IMR-90 (cell line): ENCODE measurements around the gene SRD5A1. TPM values are rescaled to one million over a fixed set of nuclear protein-coding genes. Genes with fewer than 3 reads are reported as not detected.
A peak's percentile ranks its signal among the peaks of the same experiment; 100 is the strongest.

ENCODE experiments used
- ATAC-seq: fragments of 200-7000 bp; cut with Tn5 transposase; 2 replicates; pipeline ENCODE4 v1.9.1; 2020; ENCODE audit warnings: low read depth, mild to moderate bottlenecking, moderate library complexity
- BruUV-seq: library from RNA; stranded (reverse); fragments of 400-500 nt; replicated peaks from 2 replicates; lab custom pipeline; 2021; lab: Mats Ljungman, UMichigan
- CTCF ChIA-PET: fragments of 300-600 bp; formaldehyde crosslinking; extraction: SDS; loops from one replicate; lab custom pipeline; 2021; ENCODE audit warnings: antibody characterized with exemption; lab: Yijun Ruan, JAX
- POLR2A ChIA-PET: fragments of 300-600 bp; sonication (Branson Sonifier 250); formaldehyde crosslinking; loops from one replicate; lab custom pipeline; 2022; ENCODE audit warnings: antibody characterized with exemption; ENCODE audit not compliant: unreplicated experiment; lab: Charles Lee
- DNase-seq: peaks from one replicate; pipeline ENCODE4 v3.0.0; 2013
- H2AFZ ChIP-seq: replicated peaks from 2 replicates; pipeline ENCODE3; 2013; ENCODE audit warnings: low read length, mild to moderate bottlenecking; ENCODE audit not compliant: poor library complexity
- H2AK5ac ChIP-seq: 2 replicates; pipeline ENCODE4 v1.6.1; 2013; ENCODE audit warnings: low read depth, low read length, inconsistent platforms
- H2AK9ac ChIP-seq: replicated peaks from 2 replicates; pipeline ENCODE3; 2013; ENCODE audit warnings: mild to moderate bottlenecking, low read depth, low read length, moderate library complexity; ENCODE audit not compliant: poor library complexity
- H2BK120ac ChIP-seq: 2 replicates; pipeline ENCODE4 v1.6.1; 2013; ENCODE audit warnings: low read depth, low read length, inconsistent platforms
- H2BK15ac ChIP-seq: 3 replicates; pipeline ENCODE4 v1.6.1; 2013; ENCODE audit warnings: low read depth, low read length, inconsistent platforms
- H2BK20ac ChIP-seq: 2 replicates; pipeline ENCODE4 v1.6.1; 2013; ENCODE audit warnings: low read depth, mild to moderate bottlenecking, inconsistent platforms, low read length, moderate library complexity
- H2BK5ac ChIP-seq: 2 replicates; pipeline ENCODE4 v1.6.1; 2013; ENCODE audit warnings: mild to moderate bottlenecking, low read depth, low read length, inconsistent platforms; ENCODE audit not compliant: poor library complexity, severe bottlenecking
- H3K14ac ChIP-seq: replicated peaks from 2 replicates; pipeline ENCODE4 v1.6.1; 2013; ENCODE audit warnings: low read depth, low read length, inconsistent platforms
- H3K18ac ChIP-seq: 2 replicates; pipeline ENCODE4 v1.6.1; 2013; ENCODE audit warnings: low read depth, low read length, control low read depth
- H3K23ac ChIP-seq: 2 replicates; pipeline ENCODE4 v1.6.1; 2013; ENCODE audit warnings: low read depth, low read length, inconsistent platforms
- H3K27ac ChIP-seq: 2 replicates; pipeline ENCODE4 v1.5.1; 2013; ENCODE audit warnings: mild to moderate bottlenecking, control low read depth, low read length; ENCODE audit not compliant: insufficient read depth
- H3K27me3 ChIP-seq: 2 replicates; pipeline ENCODE4 v1.6.1; 2013; ENCODE audit warnings: low read length; ENCODE audit not compliant: control insufficient read depth, insufficient read depth
- H3K36me3 ChIP-seq: 2 replicates; pipeline ENCODE4 v1.6.1; 2013; ENCODE audit warnings: low read length, mixed read lengths; ENCODE audit not compliant: control insufficient read depth, insufficient read depth
- H3K4ac ChIP-seq: 2 replicates; pipeline ENCODE4 v1.6.1; 2013; ENCODE audit warnings: low read depth, low read length, inconsistent platforms
- H3K4me1 ChIP-seq: 2 replicates; pipeline ENCODE4 v1.6.1; 2013; ENCODE audit warnings: low read length, mixed read lengths; ENCODE audit not compliant: control insufficient read depth, insufficient read depth
- H3K4me2 ChIP-seq: 2 replicates; pipeline ENCODE4 v1.6.1; 2013; ENCODE audit warnings: low read depth, mild to moderate bottlenecking, control low read depth, low read length, moderate library complexity
- H3K4me3 ChIP-seq: 2 replicates; pipeline ENCODE4 v1.5.1; 2013; ENCODE audit warnings: low read depth, mild to moderate bottlenecking, control low read depth, low read length, moderate library complexity; ENCODE audit not compliant: insufficient read depth
- H3K56ac ChIP-seq: 2 replicates; pipeline ENCODE4 v1.6.1; 2013; ENCODE audit warnings: low read length, inconsistent platforms; ENCODE audit not compliant: insufficient read depth; ENCODE audit errors: extremely low read depth
- H3K79me1 ChIP-seq, 2 experiments: 2 replicates each; pipeline ENCODE4 v1.6.1; 2013; ENCODE audit warnings: low read length in 2 of 2, inconsistent platforms in 1 of 2, low read depth in 1 of 2
- H3K9ac ChIP-seq: 2 replicates; pipeline ENCODE4 v1.6.1; 2013; ENCODE audit warnings: low read depth, low read length, control low read depth
- H3K9me1 ChIP-seq: 2 replicates; pipeline ENCODE4 v1.6.1; 2013; ENCODE audit warnings: low read length, inconsistent platforms; ENCODE audit not compliant: insufficient read depth
- H3K9me3 ChIP-seq: 2 replicates; pipeline ENCODE4 v1.6.1; 2013; ENCODE audit warnings: low read length; ENCODE audit not compliant: control insufficient read depth, insufficient read depth
- H4K20me1 ChIP-seq: 2 replicates; pipeline ENCODE4 v1.6.1; 2013; ENCODE audit warnings: low read length, inconsistent platforms; ENCODE audit not compliant: insufficient read depth
- H4K5ac ChIP-seq: 2 replicates; pipeline ENCODE4 v1.6.1; 2013; ENCODE audit warnings: mild to moderate bottlenecking, low read depth, low read length, control low read depth
- H4K8ac ChIP-seq, 2 experiments: 2 replicates each; pipeline ENCODE4 v1.6.1; 2013; ENCODE audit warnings: low read depth in 2 of 2, low read length in 2 of 2, control low read depth in 1 of 2, inconsistent platforms in 1 of 2
- H4K91ac ChIP-seq: 2 replicates; pipeline ENCODE4 v1.6.1; 2013; ENCODE audit warnings: low read depth, low read length, inconsistent platforms; ENCODE audit not compliant: insufficient read depth
- CEBPB ChIP-seq: IDR thresholded peaks from 2 replicates; pipeline ENCODE4 v1.6.1; 2012; ENCODE audit warnings: low read depth, low read length, improper control_type of control experiment
- CHD1 ChIP-seq: IDR thresholded peaks from 2 replicates; pipeline ENCODE4 v1.6.1; 2012; ENCODE audit warnings: low read depth, low read length, improper control_type of control experiment
- MXI1 ChIP-seq: IDR thresholded peaks from 2 replicates; pipeline ENCODE4 v1.6.1; 2012; ENCODE audit warnings: low read depth, mild to moderate bottlenecking, low read length, moderate library complexity, borderline replicate concordance
- POLR2A ChIP-seq: IDR thresholded peaks from 2 replicates; pipeline ENCODE4 v1.6.1; 2012; ENCODE audit warnings: mild to moderate bottlenecking, low read depth, low read length
- RCOR1 ChIP-seq: IDR thresholded peaks from 2 replicates; pipeline ENCODE4 v1.6.1; 2012; ENCODE audit warnings: mild to moderate bottlenecking, low read length, improper control_type of control experiment; ENCODE audit not compliant: insufficient replicate concordance
- SMC3 ChIP-seq: fragments of 150-350 bp; IDR thresholded peaks from 2 replicates; pipeline ENCODE4 v1.6.1; 2016; ENCODE audit warnings: low read depth, mild to moderate bottlenecking, antibody characterized with exemption, low read length, moderate library complexity
- WGBS, 2 experiments: methylation state at CpG; one replicate each; pipeline versions ENCODE4 v1.1.5 to v1.1.7; 2013; ENCODE audit warnings: missing lambda C conversion rate in 2 of 2; ENCODE audit not compliant: insufficient read length in 1 of 2; ENCODE audit errors: extremely low coverage in 2 of 2; 5-methylcytosine and 5-hydroxymethylcytosine counted together
- dilution Hi-C: fragments of 300-500 bp; cut with HindIII; formaldehyde crosslinking; loops from one replicate; pipeline ENCODE4 v1.14.3; 2018; ENCODE audit warnings: low sequenced_read_pairs; ENCODE audit not compliant: unreplicated experiment
- in situ Hi-C: fragments of 300-500 bp; cut with MboI; formaldehyde crosslinking; loops from 3 replicates; pipeline ENCODE4 v1.14.3; 2019; ENCODE audit warnings: low sequenced_read_pairs, inconsistent platforms, mixed read lengths
- intact Hi-C: fragments of 100-400 bp; cut with micrococcal nuclease; formaldehyde crosslinking; loops from 2 replicates; pipeline ENCODE4 v1.10.0; 2022
- polyA plus RNA-seq, 3 experiments: library from polyadenylated mRNA; depleted of rRNA; stranded (reverse); fragments of >200 nt; gene quantifications; 2 replicates each; pipeline ENCODE4 v1.2.3, GENCODE V29; 2012; ENCODE audit warnings: low replicate concordance in 1 of 3
- total RNA-seq: library from RNA; depleted of rRNA; stranded (reverse); fragments of >200 nt; gene quantifications from 2 replicates; pipeline ENCODE4 v1.2.3, GENCODE V29; 2012
- TF ChIP-seq, protein P1 (sequence below): fragments of 150-350 bp; IDR thresholded peaks from 2 replicates; pipeline ENCODE4 v1.6.1; 2017; ENCODE audit warnings: mild to moderate bottlenecking, antibody characterized with exemption, low read length, low read depth
- TF ChIP-seq, protein P2 (sequence below): fragments of 150-350 bp; IDR thresholded peaks from 2 replicates; pipeline ENCODE4 v1.6.1; 2016; ENCODE audit warnings: low read depth, mild to moderate bottlenecking, low read length, moderate library complexity, borderline replicate concordance
- TF ChIP-seq, protein P3 (sequence below): conservative IDR thresholded peaks from 2 replicates; pipeline ENCODE4 v1.5.1; 2012; ENCODE audit warnings: mild to moderate bottlenecking, low read depth, low read length, improper control_type of control experiment

SRD5A1 gene
- total and polyA plus RNA-seq, 2 of the 4 experiments (the other 2 are of a cell fraction), result 6.3 to 18.2 TPM

DNA sequence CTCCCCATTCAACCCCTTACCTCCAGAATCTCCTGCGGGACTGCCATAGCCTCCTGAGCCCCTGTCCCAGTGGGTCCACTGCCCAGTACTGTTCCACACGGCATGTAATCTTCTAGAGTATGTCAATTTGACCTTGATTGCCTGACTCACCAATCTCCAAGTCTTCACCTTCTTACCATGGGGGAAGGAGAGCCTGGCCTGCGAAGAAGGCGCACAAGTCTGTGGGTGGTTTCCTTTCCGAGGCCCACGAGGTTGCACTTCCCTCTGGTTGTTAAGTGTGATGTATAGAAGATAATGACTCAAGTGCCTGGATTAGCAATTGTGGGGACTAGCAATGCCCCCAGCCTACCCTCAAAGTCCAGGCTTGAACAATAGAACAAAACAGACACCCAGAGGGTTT, 71.8 kb downstream of the SRD5A1 start:
- Histone ChIP-seq H3K9me3 (no peaks in the 10 kb centered on the region), H2BK5ac (peak overlapping the region; percentile 93), H2BK120ac (peak overlapping the region; percentile 99), H3K9ac (no peak overlapping the region), H3K4me3 (no peak overlapping the region), H3K27ac (peak overlapping the region; percentile 48; the same call in 1 of the 2 replicates), H3K79me1 (peaks cover 0 to 10% of the 10 kb centered on the region in 2 experiments; a peak in 2 of 4 replicates), H4K20me1 (no peaks in the 10 kb centered on the region), H2AK5ac (peak overlapping the region; percentile 95), H3K56ac (peak overlapping the region; percentile 77; the same call in 1 of the 2 replicates), H3K27me3 (peaks cover 6% of the 10 kb centered on the region; the same call in 1 of the 2 replicates), H3K4me2 (0 out of 2 replicates have a peak overlapping the region, but pooled peaks have one; percentile 32), H3K4ac (peak overlapping the region; percentile 96), H3K18ac (peak overlapping the region; percentile 10; the same call in 1 of the 2 replicates), H3K14ac (peak overlapping the region; percentile 96), H3K4me1 (peaks cover 20% of the 10 kb centered on the region), H3K23ac (peak overlapping the region; percentile 94), H2BK20ac (peak overlapping the region; percentile 98), H4K8ac (peak overlapping the region; percentile 47 to 92; a peak in 2 of 4 replicates), H4K5ac (peak overlapping the region; percentile 36; the same call in 1 of the 2 replicates), H2AFZ (peak overlapping the region; percentile 90), H4K91ac (peak overlapping the region; percentile 93), H3K9me1 (peaks cover 17% of the 10 kb centered on the region), H2AK9ac (peak overlapping the region; percentile 91), H2BK15ac (peak overlapping the region; percentile 89; the same call in 2 of the 3 replicates), H3K36me3 (no peaks in the 10 kb centered on the region)
- no peak for ATAC-seq
- no CpG with 5 or more reads among the region's 6 CpGs for WGBS, 2 experiments
- dilution Hi-C loops (no loop called here), intact Hi-C loops (no loop called here), in situ Hi-C loops (no loop called here)
- BruUV-seq, result no TSS peak
- TF ChIP-seq, protein P1, sequence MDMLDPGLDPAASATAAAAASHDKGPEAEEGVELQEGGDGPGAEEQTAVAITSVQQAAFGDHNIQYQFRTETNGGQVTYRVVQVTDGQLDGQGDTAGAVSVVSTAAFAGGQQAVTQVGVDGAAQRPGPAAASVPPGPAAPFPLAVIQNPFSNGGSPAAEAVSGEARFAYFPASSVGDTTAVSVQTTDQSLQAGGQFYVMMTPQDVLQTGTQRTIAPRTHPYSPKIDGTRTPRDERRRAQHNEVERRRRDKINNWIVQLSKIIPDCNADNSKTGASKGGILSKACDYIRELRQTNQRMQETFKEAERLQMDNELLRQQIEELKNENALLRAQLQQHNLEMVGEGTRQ, result no peak
- TF ChIP-seq SMC3 (no peak), CHD1 (no peak), RCOR1 (no peak), POLR2A (no peak), MXI1 (no peak), CEBPB (no peak)
- TF ChIP-seq, protein P2, sequence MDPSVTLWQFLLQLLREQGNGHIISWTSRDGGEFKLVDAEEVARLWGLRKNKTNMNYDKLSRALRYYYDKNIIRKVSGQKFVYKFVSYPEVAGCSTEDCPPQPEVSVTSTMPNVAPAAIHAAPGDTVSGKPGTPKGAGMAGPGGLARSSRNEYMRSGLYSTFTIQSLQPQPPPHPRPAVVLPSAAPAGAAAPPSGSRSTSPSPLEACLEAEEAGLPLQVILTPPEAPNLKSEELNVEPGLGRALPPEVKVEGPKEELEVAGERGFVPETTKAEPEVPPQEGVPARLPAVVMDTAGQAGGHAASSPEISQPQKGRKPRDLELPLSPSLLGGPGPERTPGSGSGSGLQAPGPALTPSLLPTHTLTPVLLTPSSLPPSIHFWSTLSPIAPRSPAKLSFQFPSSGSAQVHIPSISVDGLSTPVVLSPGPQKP, result no peak
- TF ChIP-seq, protein P3, sequence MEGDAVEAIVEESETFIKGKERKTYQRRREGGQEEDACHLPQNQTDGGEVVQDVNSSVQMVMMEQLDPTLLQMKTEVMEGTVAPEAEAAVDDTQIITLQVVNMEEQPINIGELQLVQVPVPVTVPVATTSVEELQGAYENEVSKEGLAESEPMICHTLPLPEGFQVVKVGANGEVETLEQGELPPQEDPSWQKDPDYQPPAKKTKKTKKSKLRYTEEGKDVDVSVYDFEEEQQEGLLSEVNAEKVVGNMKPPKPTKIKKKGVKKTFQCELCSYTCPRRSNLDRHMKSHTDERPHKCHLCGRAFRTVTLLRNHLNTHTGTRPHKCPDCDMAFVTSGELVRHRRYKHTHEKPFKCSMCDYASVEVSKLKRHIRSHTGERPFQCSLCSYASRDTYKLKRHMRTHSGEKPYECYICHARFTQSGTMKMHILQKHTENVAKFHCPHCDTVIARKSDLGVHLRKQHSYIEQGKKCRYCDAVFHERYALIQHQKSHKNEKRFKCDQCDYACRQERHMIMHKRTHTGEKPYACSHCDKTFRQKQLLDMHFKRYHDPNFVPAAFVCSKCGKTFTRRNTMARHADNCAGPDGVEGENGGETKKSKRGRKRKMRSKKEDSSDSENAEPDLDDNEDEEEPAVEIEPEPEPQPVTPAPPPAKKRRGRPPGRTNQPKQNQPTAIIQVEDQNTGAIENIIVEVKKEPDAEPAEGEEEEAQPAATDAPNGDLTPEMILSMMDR, result no peak
- POLR2A ChIA-PET, result no interaction called here
- CTCF ChIA-PET, result no interaction called here
- DNase-seq, result no peak
